ENCODE measurements around the gene R3HDM2.

DNA sequence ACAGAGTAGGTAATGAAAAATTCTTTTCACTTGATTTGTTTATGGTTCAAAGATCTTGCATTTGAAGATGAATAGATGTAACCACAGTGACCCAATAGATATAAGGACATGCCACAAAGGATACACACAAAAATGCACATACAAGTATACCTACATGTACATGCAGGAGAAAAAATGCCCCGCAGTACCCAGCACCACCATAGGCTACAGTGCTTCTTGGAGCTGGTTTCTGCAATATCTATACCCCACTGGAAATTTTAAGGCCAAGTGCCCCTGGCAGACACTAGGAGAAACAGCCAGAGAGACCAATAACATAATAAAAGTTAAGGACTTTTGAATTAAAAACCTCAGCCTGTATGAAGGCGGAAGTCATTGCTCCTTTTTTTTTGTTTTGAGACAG lies 167.7 kb downstream of the R3HDM2 start:
- TF ChIP-seq, protein P1, sequence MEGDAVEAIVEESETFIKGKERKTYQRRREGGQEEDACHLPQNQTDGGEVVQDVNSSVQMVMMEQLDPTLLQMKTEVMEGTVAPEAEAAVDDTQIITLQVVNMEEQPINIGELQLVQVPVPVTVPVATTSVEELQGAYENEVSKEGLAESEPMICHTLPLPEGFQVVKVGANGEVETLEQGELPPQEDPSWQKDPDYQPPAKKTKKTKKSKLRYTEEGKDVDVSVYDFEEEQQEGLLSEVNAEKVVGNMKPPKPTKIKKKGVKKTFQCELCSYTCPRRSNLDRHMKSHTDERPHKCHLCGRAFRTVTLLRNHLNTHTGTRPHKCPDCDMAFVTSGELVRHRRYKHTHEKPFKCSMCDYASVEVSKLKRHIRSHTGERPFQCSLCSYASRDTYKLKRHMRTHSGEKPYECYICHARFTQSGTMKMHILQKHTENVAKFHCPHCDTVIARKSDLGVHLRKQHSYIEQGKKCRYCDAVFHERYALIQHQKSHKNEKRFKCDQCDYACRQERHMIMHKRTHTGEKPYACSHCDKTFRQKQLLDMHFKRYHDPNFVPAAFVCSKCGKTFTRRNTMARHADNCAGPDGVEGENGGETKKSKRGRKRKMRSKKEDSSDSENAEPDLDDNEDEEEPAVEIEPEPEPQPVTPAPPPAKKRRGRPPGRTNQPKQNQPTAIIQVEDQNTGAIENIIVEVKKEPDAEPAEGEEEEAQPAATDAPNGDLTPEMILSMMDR (conservative IDR thresholded peaks at IDR 0.05; ENCODE audit: low read length): no peak
- TF ChIP-seq EZH2phosphoT487 (IDR thresholded peaks at IDR 0.05; ENCODE audit: borderline replicate concordance): no peak
